ENCODE results near the gene TCP11.

DNA sequence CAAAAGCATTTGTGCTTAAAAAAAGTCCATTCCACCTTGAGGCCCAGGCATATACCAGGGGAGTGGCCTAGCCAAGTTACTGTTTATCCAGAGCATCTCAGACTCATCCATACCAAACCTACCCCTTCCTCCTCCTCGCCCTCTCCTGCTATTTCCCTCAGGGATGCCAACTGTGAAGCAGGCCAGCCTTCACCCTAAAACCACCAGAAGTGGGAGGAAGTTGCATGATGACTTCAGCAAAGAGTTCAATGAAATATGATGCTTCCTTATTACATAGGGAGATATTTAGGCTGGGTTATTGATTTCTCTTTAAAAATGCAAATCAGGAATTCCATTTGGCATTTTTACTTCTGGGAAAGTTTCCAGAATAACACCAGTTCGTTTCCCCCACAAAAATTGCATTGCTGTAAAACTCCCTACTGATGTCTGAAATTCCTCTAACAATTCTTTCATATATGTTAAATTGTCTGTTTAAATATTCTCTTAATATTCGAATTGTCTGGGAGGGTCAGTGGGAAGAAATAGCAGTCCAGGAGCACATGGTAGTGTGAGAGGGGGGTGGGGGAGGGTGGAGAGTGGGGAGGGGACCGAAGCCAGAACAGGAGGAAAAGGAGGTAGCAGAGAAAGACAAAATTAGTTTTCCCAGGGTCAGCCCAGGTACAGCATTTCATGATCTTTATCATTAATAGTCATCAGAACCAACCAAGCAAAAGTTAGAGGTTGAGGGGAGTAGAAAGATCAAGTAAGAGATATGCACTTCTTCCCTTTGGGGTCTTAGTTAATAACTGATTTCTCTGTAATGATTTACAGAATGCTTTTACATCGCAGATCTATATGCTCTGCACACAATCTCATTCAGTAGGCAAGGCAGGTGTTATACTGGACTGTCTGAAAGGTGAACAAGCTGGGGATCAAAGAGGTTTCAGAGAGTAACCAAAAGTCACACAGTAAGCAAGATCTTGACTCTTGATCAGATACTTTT lies 1.7 kb upstream of the TCP11 start:
- TF ChIP-seq, protein P1, sequence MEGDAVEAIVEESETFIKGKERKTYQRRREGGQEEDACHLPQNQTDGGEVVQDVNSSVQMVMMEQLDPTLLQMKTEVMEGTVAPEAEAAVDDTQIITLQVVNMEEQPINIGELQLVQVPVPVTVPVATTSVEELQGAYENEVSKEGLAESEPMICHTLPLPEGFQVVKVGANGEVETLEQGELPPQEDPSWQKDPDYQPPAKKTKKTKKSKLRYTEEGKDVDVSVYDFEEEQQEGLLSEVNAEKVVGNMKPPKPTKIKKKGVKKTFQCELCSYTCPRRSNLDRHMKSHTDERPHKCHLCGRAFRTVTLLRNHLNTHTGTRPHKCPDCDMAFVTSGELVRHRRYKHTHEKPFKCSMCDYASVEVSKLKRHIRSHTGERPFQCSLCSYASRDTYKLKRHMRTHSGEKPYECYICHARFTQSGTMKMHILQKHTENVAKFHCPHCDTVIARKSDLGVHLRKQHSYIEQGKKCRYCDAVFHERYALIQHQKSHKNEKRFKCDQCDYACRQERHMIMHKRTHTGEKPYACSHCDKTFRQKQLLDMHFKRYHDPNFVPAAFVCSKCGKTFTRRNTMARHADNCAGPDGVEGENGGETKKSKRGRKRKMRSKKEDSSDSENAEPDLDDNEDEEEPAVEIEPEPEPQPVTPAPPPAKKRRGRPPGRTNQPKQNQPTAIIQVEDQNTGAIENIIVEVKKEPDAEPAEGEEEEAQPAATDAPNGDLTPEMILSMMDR (IDR thresholded peaks at IDR 0.05), result no peak
- TF ChIP-seq POLR2A (IDR thresholded peaks at IDR 0.05), result no peak
